Adrenal gland (tissue), 12 donors: ENCODE data around the gene PRR11. TPM values are rescaled to one million over a fixed set of nuclear protein-coding genes. Genes with fewer than 3 reads are reported as not detected.
"Not testable (repeated sequence)": the region's sequence is repeated elsewhere in the genome, so short reads cannot be mapped to it uniquely, and the experiment has no call there.

Experiments used
- DNase-seq, 7 donors: peaks; one replicate each; pipeline ENCODE4 v3.0.0-alpha.2; 2019 to 2020
- H3K27ac ChIP-seq, 5 donors: fragments of 200-600 bp; sonication (generic) in 4 of 5; 1 replicate in 3 of 5; 2 replicates in 2 of 5; pipeline versions ENCODE4 v1.5.1 to v1.8.0; 2016 to 2020; ENCODE audit warnings: mild to moderate bottlenecking in 1 of 5
- H3K27me3 ChIP-seq: fragments of 200-600 bp; 2 replicates; pipeline ENCODE4 v1.8.0; 2021
- H3K36me3 ChIP-seq, 2 donors: fragments of 200-600 bp; replicated peaks in 1 of 2; 1 replicate in 1 of 2; 2 replicates in 1 of 2; pipeline versions ENCODE4 v1.5.1 to v1.8.0; 2018 to 2022
- H3K4me1 ChIP-seq, 2 donors: fragments of 200-600 bp; replicated peaks in 1 of 2; 1 replicate in 1 of 2; 2 replicates in 1 of 2; pipeline versions ENCODE4 v1.5.1 to v1.8.0; 2018 to 2021
- H3K4me3 ChIP-seq, 4 donors: fragments of 200-600 bp; sonication (generic) in 3 of 4; one replicate each; pipeline ENCODE4 v1.5.1; 2016 to 2018
- H3K9me3 ChIP-seq, 3 donors: fragments of 200-600 bp; sonication (generic) in 1 of 3; replicated peaks in 1 of 3; 1 replicate in 2 of 3; 2 replicates in 1 of 3; pipeline versions ENCODE4 v1.5.1 to v1.8.0; 2016 to 2021
- POLR2A ChIP-seq, 2 donors: fragments of 450-650 bp; IDR thresholded peaks; one replicate each; pipeline ENCODE4 v1.6.1; 2017; ENCODE audit warnings: antibody characterized with exemption in 2 of 2, mild to moderate bottlenecking in 2 of 2, moderate library complexity in 1 of 2
- WGBS, 4 donors: extraction: QIAGEN DNeasy Blood & Tissue Kit in 2 of 4; methylation state at CpG; one replicate each; pipeline versions ENCODE4 v1.1.5 to v1.1.7; 2013 to 2017; 5-methylcytosine and 5-hydroxymethylcytosine counted together
- intact Hi-C, 2 donors: fragments of 100-400 bp; cut with DNase I; formaldehyde crosslinking; loops; one replicate each; pipeline versions ENCODE4 v1.14.1 to v1.15.0; 2022 to 2023
- polyA plus RNA-seq, 3 donors: library from polyadenylated mRNA; stranded (reverse); fragments of 200-250 nt in 2 of 3; fragments of 350-450 nt in 1 of 3; fragmentation: Illumina TruSeq in 1 of 3; extraction: RNeasy Lipid Tissue Mini Kit (QIAGEN cat#74804) in 1 of 3; gene quantifications; one replicate each; pipeline ENCODE4 v1.2.3, GENCODE V29; 2013 to 2014
- total RNA-seq, 9 donors: library from RNA; depleted of rRNA in 4 of 9; stranded (reverse); fragments of >200 nt in 4 of 9; fragments of 120-200 nt in 1 of 9; fragmentation: NEBNext Ultra II Directional in 1 of 9; extraction: Animal tissue kit (Norgen Biotek cat#: 25700) in 1 of 9; gene quantifications; one replicate each; pipeline versions ENCODE4 v1.1.0 to v1.2.4, GENCODE V29; 2013 to 2023
- TF ChIP-seq, protein P1 (sequence below), 6 experiments: fragments of 450-650 bp in 4 of 6; fragments of 200-600 bp in 2 of 6; sonication (generic) in 1 of 6; IDR thresholded peaks; 1 replicate in 5 of 6; 2 replicates in 1 of 6; pipeline versions ENCODE4 v1.5.1 to v1.8.0; 2016 to 2021; ENCODE audit warnings: antibody characterized with exemption in 6 of 6, mild to moderate bottlenecking in 2 of 6, moderate library complexity in 1 of 6
- donor health status: healthy with polysubstance abuse.
- donor health status: Bipolar disorder and iron deficiency.
- donor health status: DM: yes; HTN: yes; CAD: no.
- donor health status: DM: no; HTN: no; CAD: no.
- donor health status: DM: no; HTN: no; CAD: no.
- donor health status: DM: yes; HTN: yes; CAD: no.

The PRR11 gene
- total and polyA plus RNA-seq, 12 donors = 0.16 to 5.7 (median 1.8) TPM

DNA sequence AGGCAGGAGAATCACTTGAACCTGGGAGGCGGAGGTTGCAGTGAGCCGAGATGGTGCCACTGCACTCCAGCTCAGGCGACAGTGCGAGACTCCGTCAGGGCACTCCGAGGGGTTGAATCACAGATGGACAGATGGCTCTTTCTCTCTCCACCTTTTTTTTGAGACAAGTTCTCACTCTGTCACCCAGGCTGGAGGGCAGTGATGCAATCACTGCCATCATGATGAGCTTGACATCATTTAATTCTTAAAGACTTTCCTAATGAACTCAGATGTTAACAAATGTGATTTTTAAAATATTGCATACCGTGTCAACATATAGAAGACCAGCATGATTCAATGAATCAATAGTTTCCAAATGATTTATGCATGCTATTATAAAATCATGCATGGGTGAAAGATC, 68.3 kb downstream of the PRR11 start:
- 94 to 97% (median 95%) methylated on average over 7 of the region's 7 CpGs for WGBS, 4 donors
- Histone ChIP-seq H3K4me1 (peaks cover 0 to 12% of the 10 kb centered on the region in 2 donors), H3K27ac (no peak overlapping the region), H3K36me3 (no peaks in the 10 kb centered on the region), H3K4me3 (no peak overlapping the region), H3K27me3 (no peaks in the 10 kb centered on the region), H3K9me3 (no peaks in the 10 kb centered on the region)
- intact Hi-C loops = no loop called here
- DNase-seq = no peak
- TF ChIP-seq POLR2A (IDR thresholded peaks at IDR 0.05) = no peak
- TF ChIP-seq, protein P1, sequence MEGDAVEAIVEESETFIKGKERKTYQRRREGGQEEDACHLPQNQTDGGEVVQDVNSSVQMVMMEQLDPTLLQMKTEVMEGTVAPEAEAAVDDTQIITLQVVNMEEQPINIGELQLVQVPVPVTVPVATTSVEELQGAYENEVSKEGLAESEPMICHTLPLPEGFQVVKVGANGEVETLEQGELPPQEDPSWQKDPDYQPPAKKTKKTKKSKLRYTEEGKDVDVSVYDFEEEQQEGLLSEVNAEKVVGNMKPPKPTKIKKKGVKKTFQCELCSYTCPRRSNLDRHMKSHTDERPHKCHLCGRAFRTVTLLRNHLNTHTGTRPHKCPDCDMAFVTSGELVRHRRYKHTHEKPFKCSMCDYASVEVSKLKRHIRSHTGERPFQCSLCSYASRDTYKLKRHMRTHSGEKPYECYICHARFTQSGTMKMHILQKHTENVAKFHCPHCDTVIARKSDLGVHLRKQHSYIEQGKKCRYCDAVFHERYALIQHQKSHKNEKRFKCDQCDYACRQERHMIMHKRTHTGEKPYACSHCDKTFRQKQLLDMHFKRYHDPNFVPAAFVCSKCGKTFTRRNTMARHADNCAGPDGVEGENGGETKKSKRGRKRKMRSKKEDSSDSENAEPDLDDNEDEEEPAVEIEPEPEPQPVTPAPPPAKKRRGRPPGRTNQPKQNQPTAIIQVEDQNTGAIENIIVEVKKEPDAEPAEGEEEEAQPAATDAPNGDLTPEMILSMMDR (IDR thresholded peaks at IDR 0.05) = no peak

DNA sequence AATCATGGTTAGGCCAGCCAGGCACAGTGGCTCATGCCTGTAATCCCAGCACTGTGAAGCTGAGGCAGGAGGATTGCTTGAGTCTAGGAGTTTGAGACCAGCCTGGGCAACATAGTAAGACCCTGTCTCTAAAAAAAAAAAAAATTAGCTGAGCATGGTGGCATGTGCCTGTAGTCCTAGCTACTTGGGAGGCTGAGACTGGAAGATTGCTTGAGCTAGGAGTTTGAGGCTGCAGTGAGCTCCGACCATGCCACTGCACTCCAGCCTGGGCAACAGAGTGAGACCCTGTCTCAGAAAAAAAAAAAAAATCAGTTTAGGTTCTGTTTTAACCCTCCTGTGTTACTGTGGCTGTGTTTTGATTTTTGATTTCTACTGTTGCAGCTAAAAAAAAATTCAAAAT, 73.0 kb downstream of the PRR11 start:
- H3K4me1 ChIP-seq, intact Hi-C loops, H3K9me3 ChIP-seq, H3K27ac ChIP-seq, DNase-seq, H3K27me3 ChIP-seq, H3K36me3 ChIP-seq, H3K4me3 ChIP-seq: not testable (repeated sequence)
- 84 to 92% (median 87%) methylated on average over 1 of the region's 1 CpG for WGBS, 4 donors

DNA sequence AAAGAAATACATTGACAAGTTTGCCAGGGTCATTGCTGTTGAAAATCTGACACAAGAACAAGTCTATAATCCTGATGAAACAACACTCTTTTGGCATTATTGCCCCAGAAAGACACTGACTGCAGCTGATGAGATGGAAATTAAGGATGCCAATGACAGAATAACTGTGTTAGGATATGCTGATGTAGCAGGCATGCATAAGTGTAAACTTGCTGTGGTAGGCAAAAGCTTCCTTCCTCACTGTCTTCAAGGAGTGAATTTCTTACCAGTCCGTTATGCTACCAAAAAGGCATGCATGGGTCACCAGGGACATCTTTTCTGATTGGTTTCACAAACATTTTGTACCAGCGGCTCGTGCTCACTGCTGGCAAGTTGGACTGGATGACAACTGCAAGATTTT, 75.2 kb downstream of the PRR11 start:
- intact Hi-C loops = no loop called here
- Histone ChIP-seq H3K4me1 (no peaks in the 10 kb centered on the region), H3K36me3 (no peaks in the 10 kb centered on the region), H3K27ac (no peak overlapping the region), H3K4me3 (no peak overlapping the region), H3K9me3 (no peaks in the 10 kb centered on the region), H3K27me3 (no peaks in the 10 kb centered on the region)
- WGBS, 4 donors = 72 to 83% (median 80%) methylated on average over 3 of the region's 3 CpGs
- TF ChIP-seq, protein P1 (IDR thresholded peaks at IDR 0.05) = no peak
- TF ChIP-seq POLR2A (IDR thresholded peaks at IDR 0.05) = no peak
- no peak for DNase-seq

DNA sequence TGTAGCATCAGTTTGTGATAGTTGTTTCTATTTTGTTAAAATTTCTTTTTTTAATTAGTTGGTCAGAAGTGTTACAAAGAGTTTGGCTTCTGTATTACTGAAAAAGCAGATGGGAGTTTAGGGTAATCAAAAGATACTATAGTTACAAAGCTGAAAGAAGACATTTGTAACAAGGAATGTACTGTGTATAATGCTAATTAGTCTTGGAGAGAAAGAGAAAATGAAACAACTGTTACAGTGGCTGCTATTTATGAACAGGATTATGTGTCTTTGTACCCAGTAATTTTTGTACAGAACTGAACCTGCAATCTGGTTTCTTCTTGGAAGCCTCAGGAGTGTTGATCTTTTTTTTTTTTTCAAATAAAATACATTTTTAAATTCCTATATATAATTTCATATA, 79.1 kb downstream of the PRR11 start:
- TF ChIP-seq, protein P1 (IDR thresholded peaks at IDR 0.05) = no peak
- TF ChIP-seq POLR2A (IDR thresholded peaks at IDR 0.05) = no peak
- Histone ChIP-seq H3K27me3 (no peaks in the 10 kb centered on the region), H3K36me3 (no peaks in the 10 kb centered on the region), H3K4me3 (no peak overlapping the region), H3K9me3 (no peaks in the 10 kb centered on the region), H3K4me1 (no peaks in the 10 kb centered on the region), H3K27ac (no peak overlapping the region)
- intact Hi-C loops = no loop called here
- DNase-seq = no peak

DNA sequence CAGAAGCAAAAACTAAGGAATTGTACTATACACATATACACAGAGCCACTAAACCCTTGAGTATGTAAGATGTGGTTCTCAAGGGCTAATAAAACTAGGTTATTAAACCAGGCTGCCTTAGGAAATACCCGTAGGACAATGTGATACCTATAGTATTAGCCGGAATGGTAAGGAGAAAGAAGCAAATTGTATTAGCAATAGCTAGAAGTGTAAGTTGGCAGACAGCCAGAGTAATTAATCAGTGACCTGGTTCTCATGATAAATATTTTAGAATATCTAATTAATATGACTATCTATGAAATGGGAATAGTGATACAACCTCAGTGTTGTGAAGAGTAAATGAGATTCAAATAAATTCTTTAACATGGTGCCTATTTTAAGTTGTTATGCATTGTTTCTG, 83.4 kb downstream of the PRR11 start:
- Histone ChIP-seq H3K27me3 (no peaks in the 10 kb centered on the region), H3K4me1 (no peaks in the 10 kb centered on the region), H3K4me3 (no peak overlapping the region), H3K9me3 (no peaks in the 10 kb centered on the region), H3K27ac (no peak overlapping the region), H3K36me3 (no peaks in the 10 kb centered on the region)
- intact Hi-C loops = no loop called here
- TF ChIP-seq, protein P1 (IDR thresholded peaks at IDR 0.05) = no peak
- no peak for TF ChIP-seq POLR2A (IDR thresholded peaks at IDR 0.05)
- 89 to 95% (median 92%) methylated on average over 2 of the region's 2 CpGs for WGBS, 4 donors
- no peak for DNase-seq
